Activated T-cell treated with anti-CD3 and anti-CD28 coated beads for 4 hours (primary cell): Measurements from ENCODE around the gene RCBTB2.
"Not testable (repeated sequence)": the region's sequence is repeated elsewhere in the genome, so short reads cannot be mapped to it uniquely, and the experiment has no call there.

Source experiments
- DNase-seq: peaks from one replicate; pipeline ENCODE4 v3.0.0-alpha.2; 2020

Gene RCBTB2

DNA sequence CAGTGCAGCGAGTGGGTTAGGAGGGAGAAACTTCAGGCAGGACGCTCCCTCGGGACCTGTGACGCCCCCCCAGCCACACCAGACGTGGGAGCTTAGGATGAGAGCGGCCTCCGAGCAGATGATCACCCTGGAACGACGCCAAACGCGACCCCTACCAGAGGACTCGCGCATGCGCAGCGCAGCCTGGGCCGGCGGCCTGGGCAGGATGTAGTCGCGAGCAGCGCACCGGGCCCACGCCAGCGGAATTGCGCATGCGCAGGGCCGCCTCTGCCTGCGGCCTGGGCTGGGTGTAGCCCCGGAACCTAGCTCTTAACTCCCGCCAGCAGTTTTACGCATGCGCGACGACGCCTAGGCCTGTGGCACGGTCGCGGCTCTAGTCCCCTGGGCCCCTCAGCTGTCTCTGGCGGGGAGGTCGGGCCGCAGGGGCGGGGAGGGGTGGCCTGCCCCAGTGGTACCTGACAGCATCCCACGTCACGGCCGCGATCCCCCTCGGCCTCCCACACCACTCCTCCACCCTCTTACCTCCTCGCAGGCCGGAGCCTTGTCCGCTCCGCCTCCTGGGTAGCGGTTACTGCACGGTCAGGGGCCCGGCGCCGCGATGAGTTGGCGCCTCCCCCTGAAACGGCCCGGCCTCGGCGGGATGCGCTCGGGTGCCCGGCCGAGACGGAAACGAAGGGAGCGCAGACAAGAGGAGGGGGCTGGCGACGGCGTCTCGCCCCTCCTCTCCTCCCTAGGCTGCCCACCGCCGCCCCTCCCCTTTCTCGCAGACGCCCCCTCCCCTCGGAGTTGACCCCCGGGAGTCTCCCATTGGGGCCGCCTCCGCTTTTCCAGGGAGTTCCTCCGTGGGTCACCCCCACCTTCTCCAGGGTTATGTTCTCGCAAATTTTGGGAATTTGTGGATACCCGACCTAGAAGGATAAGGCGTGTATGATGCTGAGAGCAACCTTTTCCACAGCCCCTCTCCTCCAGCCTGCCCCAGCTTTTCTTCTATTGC is at the start of gene RCBTB2:
Gene RCBTB2, minus strand, starts transcription at position 575 of the 994 bp plus-strand sequence. CDS start 11,141 bp downstream, outside the sequence.
- peak; percentile 96 for DNase-seq

DNA sequence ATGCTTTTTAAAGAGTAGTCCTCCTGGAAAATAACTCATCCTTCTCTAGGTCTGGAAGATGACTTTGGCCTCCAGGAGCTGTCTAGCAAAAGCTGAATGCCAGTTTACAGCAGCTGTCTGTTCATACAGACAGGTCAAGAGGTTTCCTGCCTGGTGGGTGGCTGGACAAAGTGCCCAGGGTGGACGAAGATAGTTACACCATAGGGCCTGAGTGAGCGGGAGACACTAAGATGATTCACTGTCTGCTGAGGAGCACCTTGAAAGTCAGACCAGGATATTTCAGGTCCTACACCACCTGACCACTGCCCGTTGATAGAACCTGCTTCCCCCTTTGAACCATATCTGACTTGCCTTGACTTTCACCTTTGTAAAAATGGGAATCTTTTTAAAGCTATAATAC is 49.2 kb upstream of the RCBTB2 start:
- no peak for DNase-seq

GRCh38 chr13:48580896-48581295 is 48.0 kb upstream of the RCBTB2 start:
- DNase-seq = no peak

DNA sequence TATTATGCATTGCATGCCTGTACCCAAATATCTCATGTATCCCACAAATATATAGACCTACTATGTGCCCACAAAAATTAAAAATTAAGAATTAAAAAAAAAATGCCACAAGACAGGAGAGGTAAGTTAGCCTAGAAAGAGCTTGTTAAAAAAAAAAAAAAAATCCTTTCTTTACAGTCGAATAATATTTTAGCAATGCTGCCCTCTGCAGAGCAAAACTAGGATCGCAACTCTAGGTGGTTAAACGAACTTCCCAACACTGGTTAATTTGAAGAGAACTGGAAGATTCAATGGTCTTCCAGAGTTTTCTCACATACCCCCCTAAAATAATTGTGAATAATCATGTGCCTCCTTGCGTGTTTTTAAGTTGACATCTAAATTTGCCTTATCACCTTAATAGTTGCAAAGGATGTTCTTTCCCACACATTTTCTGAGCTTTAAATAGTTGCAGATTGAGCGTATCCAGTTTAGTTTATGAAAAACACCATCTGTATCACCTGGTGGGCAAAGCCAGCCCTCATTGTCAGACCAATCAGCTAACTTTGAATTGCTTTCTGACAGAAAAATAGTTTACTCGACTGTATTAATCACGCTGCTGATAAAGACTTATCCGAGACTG is 47.4 kb upstream of the RCBTB2 start:
- DNase-seq = peak; percentile 76

DNA sequence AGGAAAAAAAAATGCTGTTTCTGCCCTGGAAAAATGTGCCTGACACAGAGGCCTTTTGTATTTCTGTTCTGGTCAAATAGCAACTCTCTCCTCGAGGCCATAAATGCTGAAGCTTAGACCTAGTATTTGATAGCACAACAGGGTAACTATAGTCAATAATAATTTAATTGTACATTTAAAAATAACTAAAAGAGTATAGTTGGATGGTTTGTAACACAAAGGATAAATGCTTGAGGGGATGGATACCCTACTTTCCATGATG is 47.0 kb upstream of the RCBTB2 start:
- not testable (repeated sequence) for DNase-seq

GRCh38 chr13:48579165-48579918 is 46.5 kb upstream of the RCBTB2 start:
- DNase-seq = no peak

- DNase-seq = no peak
These were observed 45.8 kb upstream of the RCBTB2 start for GRCh38 chr13:48578516-48579164.

- no peak for DNase-seq
These were observed 43.6 kb upstream of the RCBTB2 start for GRCh38 chr13:48576448-48577010.

DNA sequence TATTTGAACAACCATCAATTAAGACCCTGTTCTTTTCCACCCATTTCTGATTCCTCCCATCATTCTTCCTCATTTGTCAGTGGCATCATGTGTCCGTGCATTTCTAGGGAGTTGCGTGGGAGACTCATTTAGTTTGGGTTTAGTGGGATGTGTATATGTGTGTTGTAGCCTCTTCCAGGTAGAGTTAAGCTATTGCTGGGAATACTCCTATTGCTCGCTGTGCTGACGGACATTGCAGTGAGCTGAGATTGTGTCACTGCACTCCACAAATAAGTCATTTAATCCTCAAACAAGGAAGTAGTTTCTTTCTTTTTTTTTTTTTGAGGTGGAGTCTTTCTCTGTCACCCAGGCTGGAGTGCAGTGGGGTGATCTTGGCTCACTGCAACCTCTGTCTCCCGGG is 42.2 kb upstream of the RCBTB2 start:
- DNase-seq = no peak

DNA sequence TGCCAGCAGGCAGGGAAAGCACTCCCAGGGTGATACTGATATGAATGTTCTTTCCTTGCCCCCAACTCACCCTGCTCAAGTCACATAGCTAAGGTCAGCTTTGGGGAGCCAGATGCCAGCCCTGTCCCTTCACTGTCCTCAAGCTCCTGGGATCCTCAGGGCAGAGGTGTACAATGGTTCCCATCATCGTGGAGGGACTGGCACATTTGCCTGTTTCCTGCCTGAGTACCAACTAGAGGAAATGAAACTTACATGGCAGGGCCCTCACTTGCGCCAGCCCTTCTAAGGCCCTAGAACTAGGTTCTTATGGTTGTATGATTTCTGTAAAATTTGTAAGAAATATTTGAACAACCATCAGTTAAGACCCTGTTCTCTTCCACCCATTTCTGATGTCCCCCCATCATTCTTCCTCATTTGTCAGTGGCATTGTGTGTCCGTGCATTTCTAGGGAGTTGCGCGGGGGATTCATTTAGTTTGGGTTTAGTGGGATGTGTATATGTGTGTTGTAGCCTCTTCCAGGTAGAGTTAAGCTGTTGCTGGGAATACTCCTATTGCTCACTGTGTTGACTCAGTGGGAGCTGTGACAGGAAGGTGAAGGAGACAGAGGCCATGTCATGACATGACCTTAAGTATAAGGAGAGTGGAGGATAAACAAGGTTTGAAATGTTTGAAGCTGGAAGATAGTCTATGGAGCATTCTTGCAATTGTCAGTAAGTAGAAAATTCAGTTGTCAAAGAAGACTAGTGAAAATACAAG is 41.3 kb upstream of the RCBTB2 start:
- no peak for DNase-seq

DNA sequence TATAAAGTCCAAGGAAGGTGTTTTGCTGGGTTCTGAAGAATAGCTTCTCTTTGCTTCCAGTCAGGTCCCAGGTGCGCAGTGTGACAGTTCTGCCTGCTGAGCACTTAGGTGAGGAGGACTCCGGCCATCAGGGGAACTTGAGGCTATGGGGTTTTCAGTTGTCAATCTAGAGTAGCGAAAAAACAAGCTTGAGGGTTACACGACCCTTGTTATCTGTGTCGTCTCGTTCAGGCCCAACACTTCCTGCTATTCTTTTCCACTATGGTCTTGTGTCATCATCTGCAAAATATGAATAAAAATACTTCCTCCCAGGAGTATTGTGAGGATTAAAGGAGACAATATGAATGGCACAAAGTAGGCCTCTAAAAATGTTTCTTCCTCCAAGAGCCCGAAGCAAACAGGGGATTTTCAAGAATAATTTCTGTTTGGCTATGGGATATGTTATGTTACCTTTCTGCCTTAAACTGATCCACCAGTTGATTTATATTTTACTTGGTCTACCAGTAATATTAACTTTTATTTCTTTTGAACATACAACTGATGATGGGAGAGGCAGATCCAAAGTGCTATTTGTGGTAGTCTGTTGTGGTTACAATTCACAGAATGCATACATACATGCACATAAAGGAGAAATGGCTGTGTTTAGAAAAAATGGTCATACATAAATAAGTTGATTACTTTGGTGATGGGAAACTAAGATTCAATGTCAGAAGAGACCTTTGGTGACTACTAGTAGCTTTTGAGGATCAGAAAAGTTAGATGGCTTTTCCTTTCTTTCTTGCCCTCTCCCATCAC is 40.5 kb upstream of the RCBTB2 start:
- DNase-seq = no peak

DNA sequence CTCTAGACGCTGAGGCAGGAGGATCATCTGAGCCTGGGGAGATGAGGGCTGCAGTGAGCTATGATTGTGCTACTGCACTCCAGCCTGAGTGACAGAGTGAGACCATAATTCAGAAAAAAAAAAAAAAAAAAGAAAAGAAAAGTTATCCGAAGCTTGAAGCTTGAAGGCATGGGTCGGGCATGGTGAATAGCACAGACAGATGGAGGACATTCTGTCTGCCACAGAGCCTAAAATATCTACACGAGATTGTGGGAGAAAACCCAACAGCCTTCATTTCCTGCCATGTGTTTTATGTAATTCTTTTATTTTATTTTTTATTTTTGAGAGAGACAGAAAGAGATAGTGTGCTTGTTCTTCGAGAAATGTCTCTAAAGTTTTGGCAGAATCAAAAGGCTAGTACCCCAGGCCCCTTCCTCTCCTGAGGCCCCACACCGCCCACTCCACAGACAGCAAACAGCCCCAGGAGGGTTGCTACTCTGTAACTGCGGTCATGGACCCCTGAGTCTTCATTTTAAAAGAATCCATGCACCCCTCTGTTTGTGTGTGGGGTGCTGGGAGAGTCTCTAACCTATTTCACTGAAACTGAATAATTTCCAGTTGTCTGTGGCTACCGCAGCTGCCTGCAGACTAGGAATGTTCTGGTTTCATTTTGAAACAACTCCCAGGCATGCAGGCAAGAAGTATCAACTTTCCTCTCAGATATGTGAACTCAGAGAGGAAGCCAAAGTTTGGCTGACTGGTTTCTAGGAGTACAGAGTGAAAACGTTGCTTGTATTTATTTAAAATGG is 38.4 kb upstream of the RCBTB2 start:
- DNase-seq = no peak

- no peak for DNase-seq
These were observed 37.4 kb upstream of the RCBTB2 start for GRCh38 chr13:48570216-48570828.

DNA sequence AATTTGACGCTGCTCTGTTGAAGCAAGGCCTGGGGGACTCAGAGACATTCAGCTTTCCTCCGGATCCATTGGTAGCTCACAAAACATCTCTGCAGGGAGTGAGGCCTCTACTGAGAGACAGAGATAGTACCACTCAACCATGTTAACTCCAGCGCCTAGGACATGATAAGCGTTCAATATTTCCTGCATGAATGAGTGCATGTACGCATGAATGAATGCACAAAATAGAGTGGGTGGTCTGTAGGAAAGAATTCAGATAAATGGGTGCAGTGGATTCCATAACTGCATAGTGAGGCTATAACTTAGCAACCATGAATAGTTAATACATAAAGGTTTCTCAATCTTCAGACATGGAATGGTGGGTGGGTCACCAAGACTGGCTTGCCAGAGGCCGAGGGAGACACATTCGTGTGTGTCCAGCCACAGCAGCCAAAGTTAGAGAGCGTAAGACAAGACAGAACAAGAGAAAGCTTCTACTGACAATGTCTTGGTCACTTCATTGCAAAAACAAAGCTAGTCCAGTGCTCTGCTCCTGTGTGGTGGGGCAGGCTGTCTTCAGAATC is 36.3 kb upstream of the RCBTB2 start:
- no peak for DNase-seq

- DNase-seq = no peak
These were observed 35.7 kb upstream of the RCBTB2 start for GRCh38 chr13:48568370-48569103.

DNA sequence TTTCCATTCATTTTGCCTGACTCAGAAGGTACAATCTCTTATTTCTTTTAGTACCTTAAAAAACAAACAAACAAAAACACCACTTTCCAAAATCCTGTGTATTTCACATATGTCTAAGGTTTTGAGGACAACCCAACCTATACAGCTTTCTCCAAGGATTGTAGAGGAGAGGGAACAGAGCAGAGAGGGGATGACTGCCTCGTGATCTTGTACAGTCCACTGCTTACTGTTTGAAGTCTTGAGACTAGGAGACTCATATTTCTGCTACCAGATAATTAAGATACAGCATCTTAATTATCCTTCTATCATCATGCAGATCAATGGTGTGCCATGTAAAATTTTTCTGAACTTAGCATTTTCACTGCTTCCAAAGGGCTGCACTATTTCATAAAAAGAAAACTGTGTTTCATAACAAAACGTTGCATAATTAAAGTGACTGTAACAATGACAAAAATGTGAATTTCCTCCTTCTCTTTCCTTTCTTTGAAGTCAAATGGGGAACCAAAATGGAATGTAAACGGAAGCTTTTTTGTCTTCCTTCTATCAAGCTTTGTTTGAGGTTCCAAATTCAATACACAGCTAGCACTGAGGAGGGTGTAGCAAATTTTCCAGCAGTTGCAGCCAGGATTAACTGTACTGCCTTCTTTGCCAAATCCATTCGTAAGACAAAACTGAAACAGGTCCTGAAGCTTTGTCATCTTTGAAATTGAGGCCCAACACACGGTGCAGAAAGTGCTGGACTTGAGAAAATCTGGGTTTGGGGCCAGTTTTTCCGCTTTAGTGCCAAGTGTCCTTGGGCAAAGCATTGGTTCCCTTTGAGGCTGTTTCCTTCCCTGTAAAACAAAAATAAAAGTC is 34.9 kb upstream of the RCBTB2 start:
- no peak for DNase-seq

DNA sequence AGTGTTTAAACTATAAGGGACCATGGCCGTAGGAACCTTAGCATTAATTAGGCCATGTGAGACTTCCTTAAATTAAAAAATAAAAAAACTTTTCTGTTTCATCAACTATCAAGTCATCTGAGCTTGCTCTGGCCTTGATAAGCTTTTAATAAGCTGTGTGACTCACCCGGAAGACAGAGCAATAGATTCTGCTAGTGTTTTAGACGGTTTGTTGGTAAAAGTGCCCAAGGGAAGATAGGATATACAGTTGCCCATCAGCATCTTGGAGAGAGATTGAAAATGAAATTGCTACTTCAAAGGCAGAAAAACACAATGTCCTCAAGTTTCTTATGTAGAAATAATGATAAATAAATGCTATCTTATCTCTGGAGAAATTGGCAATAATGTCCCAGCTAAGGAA is 31.2 kb upstream of the RCBTB2 start:
- DNase-seq = no peak

DNA sequence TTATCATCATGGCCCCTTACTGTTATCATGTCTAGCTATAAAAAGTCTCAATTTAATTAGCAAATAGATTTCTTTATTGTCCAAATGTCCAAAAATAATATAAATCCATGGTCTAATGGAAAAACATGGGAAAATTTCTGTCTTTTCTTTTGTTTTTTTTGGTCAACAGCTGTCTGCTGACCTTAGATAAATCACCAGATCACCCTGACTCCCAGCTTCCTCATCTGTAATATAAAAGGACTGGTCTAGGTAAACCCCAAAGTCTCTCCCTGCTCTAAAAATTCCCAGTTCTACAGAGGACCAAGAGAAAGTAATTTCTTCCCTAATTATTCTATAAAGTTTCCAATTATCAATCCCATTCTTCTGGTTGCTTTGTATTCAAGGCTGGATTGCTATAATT is 30.7 kb upstream of the RCBTB2 start:
- DNase-seq = no peak
